ENCODE data around the gene USF3. TPM values are rescaled to one million over a fixed set of nuclear protein-coding genes. Genes with fewer than 3 reads are reported as not detected.

USF3 gene, protein sequence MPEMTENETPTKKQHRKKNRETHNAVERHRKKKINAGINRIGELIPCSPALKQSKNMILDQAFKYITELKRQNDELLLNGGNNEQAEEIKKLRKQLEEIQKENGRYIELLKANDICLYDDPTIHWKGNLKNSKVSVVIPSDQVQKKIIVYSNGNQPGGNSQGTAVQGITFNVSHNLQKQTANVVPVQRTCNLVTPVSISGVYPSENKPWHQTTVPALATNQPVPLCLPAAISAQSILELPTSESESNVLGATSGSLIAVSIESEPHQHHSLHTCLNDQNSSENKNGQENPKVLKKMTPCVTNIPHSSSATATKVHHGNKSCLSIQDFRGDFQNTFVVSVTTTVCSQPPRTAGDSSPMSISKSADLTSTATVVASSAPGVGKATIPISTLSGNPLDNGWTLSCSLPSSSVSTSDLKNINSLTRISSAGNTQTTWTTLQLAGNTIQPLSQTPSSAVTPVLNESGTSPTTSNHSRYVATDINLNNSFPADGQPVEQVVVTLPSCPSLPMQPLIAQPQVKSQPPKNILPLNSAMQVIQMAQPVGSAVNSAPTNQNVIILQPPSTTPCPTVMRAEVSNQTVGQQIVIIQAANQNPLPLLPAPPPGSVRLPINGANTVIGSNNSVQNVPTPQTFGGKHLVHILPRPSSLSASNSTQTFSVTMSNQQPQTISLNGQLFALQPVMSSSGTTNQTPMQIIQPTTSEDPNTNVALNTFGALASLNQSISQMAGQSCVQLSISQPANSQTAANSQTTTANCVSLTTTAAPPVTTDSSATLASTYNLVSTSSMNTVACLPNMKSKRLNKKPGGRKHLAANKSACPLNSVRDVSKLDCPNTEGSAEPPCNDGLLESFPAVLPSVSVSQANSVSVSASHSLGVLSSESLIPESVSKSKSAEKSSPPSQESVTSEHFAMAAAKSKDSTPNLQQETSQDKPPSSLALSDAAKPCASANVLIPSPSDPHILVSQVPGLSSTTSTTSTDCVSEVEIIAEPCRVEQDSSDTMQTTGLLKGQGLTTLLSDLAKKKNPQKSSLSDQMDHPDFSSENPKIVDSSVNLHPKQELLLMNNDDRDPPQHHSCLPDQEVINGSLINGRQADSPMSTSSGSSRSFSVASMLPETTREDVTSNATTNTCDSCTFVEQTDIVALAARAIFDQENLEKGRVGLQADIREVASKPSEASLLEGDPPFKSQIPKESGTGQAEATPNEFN (N-terminal part only)
- total RNA-seq (2014; rRNA removed; shearing (Covaris generic)): 8.0 and 11.7 TPM in 2 replicates
- 18.1 and 20.0 TPM in 2 replicates for total RNA-seq (2022)
- Bru-seq, nascent RNA: percentile 72 among the genes with signal in this experiment
- BruChase-seq, experiment 1, labeled RNA remaining after a 6-hour chase: percentile 77 among the genes with signal in this experiment
- percentile 88 among the genes with signal in this experiment for BruChase-seq, experiment 2, labeled RNA remaining after a 2-hour chase
- long read RNA-seq, full-length matches to known transcripts: 1 of 8 reads
- long read RNA-seq, partial matches to known transcripts: 6 of 8 reads
- long read RNA-seq, other reads (novel, unspliced or antisense): 1 of 8 reads

DNA sequence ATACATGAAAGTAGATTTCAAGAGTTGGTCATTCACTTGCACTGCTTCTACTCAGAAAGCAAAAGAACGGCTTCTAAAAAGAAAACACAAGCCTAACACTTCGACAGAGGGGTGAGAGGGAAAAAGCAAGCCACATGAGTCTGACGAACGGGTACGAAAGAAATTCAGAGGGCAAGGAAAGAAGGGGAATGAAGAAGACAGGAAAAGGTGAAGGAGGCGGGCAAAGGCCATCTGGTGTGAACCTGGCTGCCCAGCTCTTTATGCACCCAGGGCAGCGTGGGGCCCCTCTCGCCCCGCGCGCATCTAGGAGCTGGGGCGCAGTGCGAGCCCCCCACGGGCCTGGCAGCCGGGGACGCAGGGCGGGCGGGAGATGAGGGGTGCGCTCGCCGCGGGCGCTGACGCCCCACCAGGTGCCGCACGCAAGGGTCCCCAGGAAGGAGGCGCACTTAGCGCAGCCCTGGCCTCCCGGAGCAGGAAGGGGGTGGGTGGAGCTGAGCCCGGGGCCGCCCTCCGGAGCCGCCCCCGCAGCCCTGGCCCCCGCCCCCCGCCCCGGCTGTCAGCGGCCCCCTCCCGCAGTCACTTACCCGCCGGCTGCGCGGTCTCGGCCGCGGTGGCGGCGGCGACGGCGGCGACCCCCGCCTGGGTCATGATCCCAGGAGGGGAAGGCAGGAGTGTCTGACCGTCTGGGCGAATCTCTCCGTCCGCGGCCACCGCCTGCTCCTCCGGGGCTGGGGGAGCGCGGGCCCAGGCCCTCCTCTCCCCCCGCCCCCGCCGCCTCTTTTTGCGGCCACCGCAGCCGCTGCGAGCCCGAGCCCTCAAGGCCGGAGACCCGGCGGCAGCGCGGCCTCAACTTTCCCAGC lies at the start of gene USF3:
Gene USF3, minus strand, starts transcription at position 857 of the 860 bp plus-strand sequence. CDS start 21,764 bp downstream, outside the sequence.
- peak within 1 kb of the TSS; percentile 67 for H3K27ac ChIP-seq (ENCODE audit: low read depth, low read length, poor library complexity, severe bottlenecking)
- no peaks in the 10 kb centered on the region for H4K20me1 ChIP-seq (ENCODE audit: insufficient read depth, low read length)
- intact Hi-C loops (cut with micrococcal nuclease; ENCODE audit: unreplicated experiment): loop anchor here (1.0 kb wide), 1 partner anchor 49 kb away; no protein-coding TSS in a partner anchor
- peaks cover 32% of the 10 kb centered on the region; the same call in 1 of the 2 replicates for H3K79me2 ChIP-seq (ENCODE audit: insufficient read depth, low read depth, low read length)
- no TSS peak for BruUV-seq (replicated peaks)
- peak; percentile 87 for DNase-seq (ENCODE audit: low spot score)
- H2AFZ ChIP-seq (ENCODE audit: low read length): peak within 1 kb of the TSS; percentile 97
- ChIA-PET CTCF (ENCODE audit: unreplicated experiment) (interaction anchor here (0.7 to 1.0 kb wide), 2 partner anchors 10 to 89 kb away, joined by 3 read pairs; no protein-coding TSS in a partner anchor), POLR2A (interaction anchor here (0.5 to 1.6 kb wide), 11 partner anchors 8 to 400 kb away, joined by 3 to 5 read pairs (median 4); partner anchors contain the start of genes ATP6V1A and NAA50)
- H3K9me2 ChIP-seq (ENCODE audit: insufficient read depth, low read length): no peaks in the 10 kb centered on the region
- TF ChIP-seq EZH2phosphoT487 (IDR thresholded peaks at IDR 0.05; ENCODE audit: borderline replicate concordance, low read depth, low read length): no peak
- TF ChIP-seq, protein P1, sequence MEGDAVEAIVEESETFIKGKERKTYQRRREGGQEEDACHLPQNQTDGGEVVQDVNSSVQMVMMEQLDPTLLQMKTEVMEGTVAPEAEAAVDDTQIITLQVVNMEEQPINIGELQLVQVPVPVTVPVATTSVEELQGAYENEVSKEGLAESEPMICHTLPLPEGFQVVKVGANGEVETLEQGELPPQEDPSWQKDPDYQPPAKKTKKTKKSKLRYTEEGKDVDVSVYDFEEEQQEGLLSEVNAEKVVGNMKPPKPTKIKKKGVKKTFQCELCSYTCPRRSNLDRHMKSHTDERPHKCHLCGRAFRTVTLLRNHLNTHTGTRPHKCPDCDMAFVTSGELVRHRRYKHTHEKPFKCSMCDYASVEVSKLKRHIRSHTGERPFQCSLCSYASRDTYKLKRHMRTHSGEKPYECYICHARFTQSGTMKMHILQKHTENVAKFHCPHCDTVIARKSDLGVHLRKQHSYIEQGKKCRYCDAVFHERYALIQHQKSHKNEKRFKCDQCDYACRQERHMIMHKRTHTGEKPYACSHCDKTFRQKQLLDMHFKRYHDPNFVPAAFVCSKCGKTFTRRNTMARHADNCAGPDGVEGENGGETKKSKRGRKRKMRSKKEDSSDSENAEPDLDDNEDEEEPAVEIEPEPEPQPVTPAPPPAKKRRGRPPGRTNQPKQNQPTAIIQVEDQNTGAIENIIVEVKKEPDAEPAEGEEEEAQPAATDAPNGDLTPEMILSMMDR (conservative IDR thresholded peaks at IDR 0.05; ENCODE audit: low read length): 0 out of 2 replicates have a peak, but pooled peaks have one; percentile 13
- H3K4me3 ChIP-seq (ENCODE audit: low read depth, low read length, poor library complexity, severe bottlenecking): peak within 1 kb of the TSS; percentile 85
- no peaks in the 10 kb centered on the region for H3K36me3 ChIP-seq (ENCODE audit: insufficient read depth, low read length)
- peak within 1 kb of the TSS; percentile 94 for H3K4me2 ChIP-seq (ENCODE audit: low read length)
- H3K9me3 ChIP-seq (ENCODE audit: low read length): no peaks in the 10 kb centered on the region
- peaks cover 19% of the 10 kb centered on the region for H3K4me1 ChIP-seq (ENCODE audit: insufficient read depth, low read length, poor library complexity, severe bottlenecking)

Data from OCI-LY7 (cell line).